Gastroesophageal sphincter (tissue), 4 donors: ENCODE results near the gene LCN9. TPM values are rescaled to one million over a fixed set of nuclear protein-coding genes. Genes with fewer than 3 reads are reported as not detected.

Source experiments
- ATAC-seq: fragments of 150-250 bp; one replicate; pipeline ENCODE4 v1.9.1; 2016; ENCODE audit warnings: mild to moderate bottlenecking, moderate library complexity
- H3K27ac ChIP-seq, 4 donors: fragments of 200-600 bp; sonication (generic) in 3 of 4; 1 replicate in 3 of 4; 2 replicates in 1 of 4; pipeline ENCODE4 v1.5.1; 2016 to 2019
- H3K27me3 ChIP-seq: fragments of 200-600 bp; sonication (generic); one replicate; pipeline ENCODE4 v1.5.1; 2019
- H3K36me3 ChIP-seq, 2 donors: fragments of 200-600 bp; sonication (generic); one replicate each; pipeline ENCODE4 v1.5.1; 2019; ENCODE audit warnings: control low read depth in 1 of 2
- H3K4me1 ChIP-seq, 3 donors: fragments of 200-600 bp; sonication (generic); 1 replicate in 2 of 3; 2 replicates in 1 of 3; pipeline ENCODE4 v1.5.1; 2016 to 2019; ENCODE audit warnings: control low read depth in 2 of 3
- H3K4me3 ChIP-seq, 2 donors: fragments of 200-600 bp; sonication (generic); one replicate each; pipeline ENCODE4 v1.5.1; 2019; ENCODE audit warnings: mild to moderate bottlenecking in 1 of 2, moderate library complexity in 1 of 2
- H3K9me3 ChIP-seq, 3 donors: fragments of 200-600 bp; sonication (generic); one replicate each; pipeline ENCODE4 v1.5.1; 2017 to 2019; ENCODE audit warnings: control low read depth in 2 of 3
- CTCF ChIP-seq, 4 experiments: fragments of 200-600 bp in 2 of 4; fragments of 450-650 bp in 2 of 4; sonication (generic) in 1 of 4; IDR thresholded peaks; one replicate each; pipeline ENCODE4 v1.5.1; 2017 to 2019; ENCODE audit warnings: antibody characterized with exemption in 4 of 4, mild to moderate bottlenecking in 2 of 4, moderate library complexity in 2 of 4
- EP300 ChIP-seq: sonication (generic); formaldehyde crosslinking; IDR thresholded peaks from one replicate; pipeline ENCODE4 v1.6.1; 2017; ENCODE audit warnings: antibody characterized with exemption, mild to moderate bottlenecking
- POLR2A ChIP-seq, 2 donors: fragments of 450-650 bp; IDR thresholded peaks; one replicate each; pipeline ENCODE4 v1.6.1; 2017; ENCODE audit warnings: antibody characterized with exemption in 2 of 2, mild to moderate bottlenecking in 2 of 2, moderate library complexity in 1 of 2
- POLR2AphosphoS5 ChIP-seq: sonication (generic); formaldehyde crosslinking; IDR thresholded peaks from one replicate; pipeline ENCODE4 v1.6.1; 2017; ENCODE audit warnings: antibody characterized with exemption
- WGBS, 2 donors: methylation state at CpG; one replicate each; pipeline ENCODE4 v1.1.5; 2018; ENCODE audit warnings: low coverage in 1 of 2; 5-methylcytosine and 5-hydroxymethylcytosine counted together
- total RNA-seq, 4 donors: library from RNA; depleted of rRNA; stranded (reverse); fragments of >200 nt; gene quantifications; one replicate each; pipeline ENCODE4 v1.1.0, GENCODE V29; 2016

Gene LCN9
- total RNA-seq, 4 donors from 2014 or later = not detected

GRCh38 chr9:135615666-135616618, 47.2 kb upstream of the LCN9 start:
- no peaks in the 10 kb centered on the region for H3K4me1 ChIP-seq
- H3K9me3 ChIP-seq = no peaks in the 10 kb centered on the region
- WGBS, 2 donors = 68% methylated on average over 8 of the region's 31 CpGs; no CpG with 5 or more reads in 1 of the 2 donors
- H3K36me3 ChIP-seq = no peaks in the 10 kb centered on the region
- no peak overlapping the region for H3K4me3 ChIP-seq
- no peak overlapping the region for H3K27ac ChIP-seq
- no peak for ATAC-seq
- peaks cover 85% of the 10 kb centered on the region for H3K27me3 ChIP-seq
- no peak for TF ChIP-seq POLR2AphosphoS5
- TF ChIP-seq CTCF (IDR thresholded peaks at IDR 0.05) = no peak
- TF ChIP-seq POLR2A (IDR thresholded peaks at IDR 0.05) = no peak
- no peak for TF ChIP-seq EP300

GRCh38 chr9:135616619-135617537, 46.2 kb upstream of the LCN9 start:
- ATAC-seq = no peak
- TF ChIP-seq CTCF (IDR thresholded peaks at IDR 0.05) (no peak), POLR2AphosphoS5 (no peak), EP300 (no peak), POLR2A (IDR thresholded peaks at IDR 0.05) (no peak)
- no peaks in the 10 kb centered on the region for H3K9me3 ChIP-seq
- H3K36me3 ChIP-seq = no peaks in the 10 kb centered on the region
- WGBS, 2 donors = 51 to 55% methylated on average over 6 to 10 of the region's 34 CpGs
- H3K27ac ChIP-seq = no peak overlapping the region
- H3K4me3 ChIP-seq = no peak overlapping the region
- no peaks in the 10 kb centered on the region for H3K4me1 ChIP-seq
- H3K27me3 ChIP-seq = peaks cover 78% of the 10 kb centered on the region

GRCh38 chr9:135617538-135617900, 45.6 kb upstream of the LCN9 start:
- ATAC-seq = no peak
- 100% methylated on average over 1 of the region's 13 CpGs; no CpG with 5 or more reads in 1 of the 2 donors for WGBS, 2 donors
- Histone ChIP-seq H3K4me3 (no peak overlapping the region), H3K36me3 (no peaks in the 10 kb centered on the region), H3K27ac (no peak overlapping the region), H3K27me3 (peaks cover 73% of the 10 kb centered on the region), H3K9me3 (no peaks in the 10 kb centered on the region), H3K4me1 (no peaks in the 10 kb centered on the region)
- TF ChIP-seq EP300 = no peak

- TF ChIP-seq EP300 (no peak), POLR2AphosphoS5 (no peak), POLR2A (IDR thresholded peaks at IDR 0.05) (no peak), CTCF (IDR thresholded peaks at IDR 0.05) (no peak)
- no peak for ATAC-seq
- no peaks in the 10 kb centered on the region for H3K36me3 ChIP-seq
- H3K4me3 ChIP-seq = no peak overlapping the region
- no peak overlapping the region for H3K27ac ChIP-seq
- H3K9me3 ChIP-seq = no peaks in the 10 kb centered on the region
- 67% methylated on average over 3 of the region's 13 CpGs; no CpG with 5 or more reads in 1 of the 2 donors for WGBS, 2 donors
- H3K27me3 ChIP-seq = peaks cover 68% of the 10 kb centered on the region
- H3K4me1 ChIP-seq = no peaks in the 10 kb centered on the region
Observed at GRCh38 chr9:135617991-135618411, 45.1 kb upstream of the LCN9 start.

- TF ChIP-seq CTCF (IDR thresholded peaks at IDR 0.05) (no peak), EP300 (no peak), POLR2A (IDR thresholded peaks at IDR 0.05) (no peak), POLR2AphosphoS5 (no peak)
- H3K4me1 ChIP-seq = no peaks in the 10 kb centered on the region
- peaks cover 57% of the 10 kb centered on the region for H3K27me3 ChIP-seq
- H3K4me3 ChIP-seq = no peak overlapping the region
- no peaks in the 10 kb centered on the region for H3K9me3 ChIP-seq
- H3K36me3 ChIP-seq = no peaks in the 10 kb centered on the region
- 88% methylated on average over 3 of the region's 8 CpGs; no CpG with 5 or more reads in 1 of the 2 donors for WGBS, 2 donors
- ATAC-seq = no peak
- no peak overlapping the region for H3K27ac ChIP-seq
Observed at GRCh38 chr9:135618866-135619598, 44.1 kb upstream of the LCN9 start.
